B cell (primary cell): ENCODE measurements around the gene CDC14A. TPM values are rescaled to one million over a fixed set of nuclear protein-coding genes. Genes with fewer than 3 reads are reported as not detected.

Source experiments
- ATAC-seq: fragments of 200-7000 bp; cut with Tn5 transposase; one replicate; pipeline ENCODE4 v1.10.0; 2021; ENCODE audit warnings: low read depth, mild to moderate bottlenecking, moderate number of reproducible peaks, moderate library complexity
- CTCF ChIA-PET: fragments of 350-600 bp; sonication (Branson Sonifier 250); formaldehyde crosslinking; loops from one replicate; lab custom pipeline; 2021; ENCODE audit warnings: antibody characterized with exemption, inconsistent platforms; lab: Charles Lee
- POLR2A ChIA-PET: fragments of 350-600 bp; sonication (Branson Sonifier 250); formaldehyde crosslinking; loops from one replicate; lab custom pipeline; 2021; ENCODE audit warnings: antibody characterized with exemption; lab: Charles Lee
- DNase-seq: peaks from one replicate; pipeline ENCODE4 v3.0.0; 2013
- H2AFZ ChIP-seq: 2 replicates; pipeline ENCODE4 v1.6.1; 2012; ENCODE audit warnings: mild to moderate bottlenecking, low read depth, low read length; ENCODE audit not compliant: insufficient read depth, poor library complexity, severe bottlenecking
- H3K27ac ChIP-seq, 2 donors: 1 replicate in 1 of 2; 2 replicates in 1 of 2; pipeline ENCODE4 v1.5.1; 2012 to 2013; ENCODE audit warnings: low read length in 2 of 2, mild to moderate bottlenecking in 2 of 2, moderate library complexity in 1 of 2
- H3K27me3 ChIP-seq, 4 experiments: fragments of 200-600 bp in 1 of 4; sonication (generic) in 1 of 4; replicated peaks in 1 of 4; 1 replicate in 2 of 4; 2 replicates in 2 of 4; pipeline versions ENCODE4 v1.6.1 to v1.7.0; 2013 to 2016; ENCODE audit warnings: low read length in 3 of 4, mild to moderate bottlenecking in 2 of 4, mixed read lengths in 1 of 4, moderate library complexity in 1 of 4; ENCODE audit not compliant: insufficient read depth in 4 of 4, control insufficient read depth in 3 of 4; ENCODE audit errors: control extremely low read depth in 1 of 4
- H3K36me3 ChIP-seq, 2 experiments: replicated peaks in 1 of 2; 1 replicate in 1 of 2; 2 replicates in 1 of 2; pipeline versions ENCODE4 v1.6.1 to v1.7.1; 2013; ENCODE audit warnings: low read length in 1 of 2; ENCODE audit not compliant: insufficient read depth in 2 of 2, control insufficient read depth in 1 of 2; ENCODE audit errors: control extremely low read depth in 1 of 2, extremely low read depth in 1 of 2
- H3K4me1 ChIP-seq, 2 donors: fragments of 200-600 bp in 1 of 2; sonication (generic) in 1 of 2; 1 replicate in 1 of 2; 2 replicates in 1 of 2; pipeline versions ENCODE4 v1.5.1 to v1.6.1; 2013 to 2017; ENCODE audit warnings: low read length in 2 of 2; ENCODE audit not compliant: control insufficient read depth in 2 of 2, insufficient read depth in 2 of 2
- H3K4me2 ChIP-seq: replicated peaks from 2 replicates; pipeline ENCODE3; 2012; ENCODE audit warnings: mild to moderate bottlenecking, low read depth, low read length; ENCODE audit not compliant: poor library complexity, severe bottlenecking
- H3K4me3 ChIP-seq, 5 experiments: fragments of 200-600 bp in 1 of 5; sonication (generic) in 1 of 5; 1 replicate in 3 of 5; 2 replicates in 2 of 5; pipeline versions ENCODE4 v1.5.1 to v1.7.0; 2011 to 2016; ENCODE audit warnings: low read length in 4 of 5, mild to moderate bottlenecking in 4 of 5, low read depth in 2 of 5, control low read depth in 1 of 5, moderate library complexity in 1 of 5; ENCODE audit not compliant: insufficient read depth in 1 of 5; ENCODE audit errors: control extremely low read depth in 1 of 5, extremely low read depth in 1 of 5
- H3K79me2 ChIP-seq: fragments of 200-600 bp; sonication (generic); one replicate; pipeline ENCODE4 v1.6.0; 2016; ENCODE audit warnings: low read length; ENCODE audit not compliant: control insufficient read depth, insufficient read depth
- H3K9ac ChIP-seq: fragments of 200-600 bp; sonication (generic); 2 replicates; pipeline ENCODE4 v1.6.1; 2017; ENCODE audit warnings: mild to moderate bottlenecking, low read length, moderate library complexity
- H3K9me3 ChIP-seq, 3 donors: one replicate each; pipeline versions ENCODE4 v1.6.1 to v1.7.1; 2013; ENCODE audit warnings: low read length in 2 of 3; ENCODE audit not compliant: control insufficient read depth in 2 of 3, insufficient read depth in 1 of 3; ENCODE audit errors: control extremely low read depth in 1 of 3
- H4K20me1 ChIP-seq: 2 replicates; pipeline ENCODE4 v1.6.0; 2012; ENCODE audit warnings: mild to moderate bottlenecking, low read length; ENCODE audit not compliant: insufficient read depth, control insufficient read depth, poor library complexity, severe bottlenecking
- H3K27ac Mint-ChIP-seq: one replicate; pipeline ENCODE4 v1.8.0; 2021; ENCODE audit warnings: mixed read lengths
- H3K27me3 Mint-ChIP-seq: one replicate; pipeline ENCODE4 v1.8.0; 2021; ENCODE audit warnings: mixed read lengths
- H3K4me1 Mint-ChIP-seq: one replicate; pipeline ENCODE4 v1.8.0; 2021; ENCODE audit warnings: mixed read lengths
- H3K4me3 Mint-ChIP-seq: one replicate; pipeline ENCODE4 v1.8.0; 2021; ENCODE audit warnings: mixed read lengths
- H3K9me3 Mint-ChIP-seq: one replicate; pipeline ENCODE4 v1.8.0; 2022; ENCODE audit warnings: mixed read lengths; ENCODE audit not compliant: insufficient read depth
- CTCF ChIP-seq: fragments of 200-600 bp; IDR thresholded peaks from one replicate; pipeline ENCODE4 v1.8.0; 2022; ENCODE audit warnings: antibody characterized with exemption, mild to moderate bottlenecking
- EZH2 ChIP-seq: IDR thresholded peaks from 2 replicates; pipeline ENCODE4 v1.6.1; 2012; ENCODE audit warnings: borderline replicate concordance, low read depth, mild to moderate bottlenecking, moderate library complexity, low read length; ENCODE audit not compliant: insufficient read depth, poor library complexity, severe bottlenecking
- WGBS: methylation state at CpG from one replicate; pipeline ENCODE4 v1.1.5; 2013; ENCODE audit warnings: missing lambda C conversion rate; ENCODE audit not compliant: insufficient coverage; 5-methylcytosine and 5-hydroxymethylcytosine counted together
- intact Hi-C: fragments of 100-400 bp; cut with micrococcal nuclease; formaldehyde crosslinking; loops from one replicate; pipeline ENCODE4 v1.10.0; 2022
- polyA plus RNA-seq: library from polyadenylated mRNA; depleted of rRNA; stranded (reverse); fragments of >200 nt; gene quantifications from 2 replicates; pipeline ENCODE4 v1.2.3, GENCODE V29; 2012
- total RNA-seq, 2 donors: library from RNA; stranded (reverse); fragments of 120-200 nt in 1 of 2; gene quantifications; 1 replicate in 1 of 2; 2 replicates in 1 of 2; pipeline versions ENCODE4 v1.2.3 to v1.2.4, GENCODE V29; 2013 to 2022

The CDC14A gene
- total and polyA plus RNA-seq, 2 donors (not counting 1 experiment from before 2014, with no cell fraction given): 6.1 to 41.7 TPM

GRCh38 chr1:100415498-100415778, 63.1 kb downstream of the CDC14A start:
- Histone ChIP-seq H3K4me2 (no peak overlapping the region), H3K4me3 (no peak overlapping the region), H2AFZ (no peak overlapping the region), H3K4me1 (no peaks in the 10 kb centered on the region), H3K9ac (no peak overlapping the region), H3K36me3 (no peaks in the 10 kb centered on the region), H4K20me1 (peaks cover 6% of the 10 kb centered on the region), H3K27ac (no peak overlapping the region), H3K79me2 (peaks cover 5% of the 10 kb centered on the region), H3K27me3 (no peaks in the 10 kb centered on the region), H3K9me3 (no peaks in the 10 kb centered on the region)
- no peak overlapping the region for H3K27ac Mint-ChIP-seq
- H3K9me3 Mint-ChIP-seq: no peaks in the 10 kb centered on the region
- H3K27me3 Mint-ChIP-seq: no peaks in the 10 kb centered on the region
- H3K4me3 Mint-ChIP-seq: no peak overlapping the region
- CTCF ChIA-PET: no interaction called here
- TF ChIP-seq EZH2 (no peak), CTCF (no peak)
- intact Hi-C loops: no loop called here
- ATAC-seq (no peak), DNase-seq (no peak)
- POLR2A ChIA-PET: no interaction called here
- H3K4me1 Mint-ChIP-seq: peaks cover 27% of the 10 kb centered on the region

- Histone ChIP-seq H3K27ac (no peak overlapping the region), H3K27me3 (no peaks in the 10 kb centered on the region), H3K9me3 (no peaks in the 10 kb centered on the region), H3K36me3 (no peaks in the 10 kb centered on the region), H2AFZ (no peak overlapping the region), H3K4me1 (peaks cover 6 to 9% of the 10 kb centered on the region in 2 donors), H3K9ac (no peak overlapping the region), H3K79me2 (peaks cover 8% of the 10 kb centered on the region), H4K20me1 (no peaks in the 10 kb centered on the region), H3K4me3 (no peak overlapping the region), H3K4me2 (no peak overlapping the region)
- Mint-ChIP-seq H3K27me3 (no peaks in the 10 kb centered on the region), H3K4me3 (no peak overlapping the region), H3K9me3 (no peaks in the 10 kb centered on the region), H3K4me1 (peaks cover 33% of the 10 kb centered on the region), H3K27ac (no peak overlapping the region)
- WGBS: no CpG with 5 or more reads among the region's 2 CpGs
- intact Hi-C loops: no loop called here
- ATAC-seq (no peak), DNase-seq (no peak)
- ChIA-PET POLR2A (no interaction called here), CTCF (interaction anchor here (0.8 kb wide), 1 partner anchor 36 kb away, joined by 3 read pairs; no protein-coding TSS in a partner anchor)
- TF ChIP-seq CTCF (no peak), EZH2 (no peak)
These were observed 66.8 kb downstream of the CDC14A start for GRCh38 chr1:100419072-100419471.
